Activated T-cell treated with anti-CD3 and anti-CD28 coated beads, Interleukin-2, amount 50 U/mL, for 4 hours (primary cell): Measurements from ENCODE around the gene CA12. TPM values are rescaled to one million over a fixed set of nuclear protein-coding genes. Genes with fewer than 3 reads are reported as not detected.
"Not testable (repeated sequence)": the region's sequence is repeated elsewhere in the genome, so short reads cannot be mapped to it uniquely, and the experiment has no call there.

Experiments used
- ATAC-seq, 2 donors: fragments of 200-7000 bp; cut with Tn5 transposase; one replicate each; pipeline ENCODE4 v1.10.0; 2021
- DNase-seq: peaks from one replicate; pipeline ENCODE4 v3.0.0-alpha.2; 2020
- H3K27me3 Mint-ChIP-seq: one replicate; pipeline ENCODE4 v1.8.0; 2021; ENCODE audit warnings: low read depth, mixed read lengths
- H3K36me3 Mint-ChIP-seq: one replicate; pipeline ENCODE4 v1.8.0; 2022; ENCODE audit warnings: mixed read lengths; ENCODE audit not compliant: insufficient read depth
- H3K4me1 Mint-ChIP-seq: one replicate; pipeline ENCODE4 v1.8.0; 2021; ENCODE audit warnings: low read depth, mixed read lengths
- H3K4me3 Mint-ChIP-seq: one replicate; pipeline ENCODE4 v1.8.0; 2021; ENCODE audit warnings: mild to moderate bottlenecking, moderate library complexity, mixed read lengths
- H3K9me3 Mint-ChIP-seq: one replicate; pipeline ENCODE4 v1.8.0; 2021; ENCODE audit warnings: mixed read lengths
- total RNA-seq, 3 donors: library from RNA; stranded (reverse); gene quantifications; one replicate each; pipeline ENCODE4 v1.2.1, GENCODE V29; 2021

The CA12 gene
- total RNA-seq, 3 donors from 2014 or later: 0.08 to 0.15 (median 0.14) TPM

- no peak for ATAC-seq
- no peak overlapping the region for H3K4me3 Mint-ChIP-seq
These were observed 33.3 kb downstream of the CA12 start for GRCh38 chr15:63348392-63348791.

GRCh38 chr15:63347074-63347857 lies 34.4 kb downstream of the CA12 start:
- ATAC-seq (no peak), DNase-seq (no peak)
- Mint-ChIP-seq H3K4me3 (no peak overlapping the region), H3K36me3 (no peaks in the 10 kb centered on the region), H3K27me3 (peaks cover 7% of the 10 kb centered on the region), H3K9me3 (no peaks in the 10 kb centered on the region), H3K4me1 (no peaks in the 10 kb centered on the region)

More at GRCh38 chr15:63348392-63348791, 33.3 kb downstream of the CA12 start:
- H3K36me3 Mint-ChIP-seq: no peaks in the 10 kb centered on the region
- no peaks in the 10 kb centered on the region for H3K4me1 Mint-ChIP-seq
- no peak for DNase-seq
- H3K9me3 Mint-ChIP-seq: no peaks in the 10 kb centered on the region
- peaks cover 6% of the 10 kb centered on the region for H3K27me3 Mint-ChIP-seq

GRCh38 chr15:63345391-63345752 lies 36.3 kb downstream of the CA12 start:
- Mint-ChIP-seq H3K36me3 (no peaks in the 10 kb centered on the region), H3K4me3 (no peak overlapping the region), H3K4me1 (no peaks in the 10 kb centered on the region), H3K27me3 (peaks cover 10% of the 10 kb centered on the region), H3K9me3 (no peaks in the 10 kb centered on the region)
- no peak for DNase-seq
- ATAC-seq: no peak

- Mint-ChIP-seq H3K36me3 (no peaks in the 10 kb centered on the region), H3K9me3 (no peaks in the 10 kb centered on the region), H3K4me3 (no peak overlapping the region), H3K4me1 (no peaks in the 10 kb centered on the region), H3K27me3 (peaks cover 10% of the 10 kb centered on the region)
- no peak for DNase-seq
- ATAC-seq: no peak
These were observed 36.8 kb downstream of the CA12 start for GRCh38 chr15:63344731-63345390.

- not testable (repeated sequence) for ATAC-seq, H3K4me1 Mint-ChIP-seq, H3K9me3 Mint-ChIP-seq, DNase-seq, H3K36me3 Mint-ChIP-seq, H3K4me3 Mint-ChIP-seq
- peaks cover 12% of the 10 kb centered on the region for H3K27me3 Mint-ChIP-seq
These were observed 38.6 kb downstream of the CA12 start for GRCh38 chr15:63342996-63343562.

GRCh38 chr15:63341898-63342297 lies 39.7 kb downstream of the CA12 start:
- H3K4me1 Mint-ChIP-seq: no peaks in the 10 kb centered on the region
- H3K9me3 Mint-ChIP-seq: no peaks in the 10 kb centered on the region
- no peak overlapping the region for H3K4me3 Mint-ChIP-seq
- peaks cover 10% of the 10 kb centered on the region for H3K27me3 Mint-ChIP-seq
- no peaks in the 10 kb centered on the region for H3K36me3 Mint-ChIP-seq
- no peak for ATAC-seq
- DNase-seq: no peak

- no peak for ATAC-seq
- no peaks in the 10 kb centered on the region for H3K36me3 Mint-ChIP-seq
- no peaks in the 10 kb centered on the region for H3K9me3 Mint-ChIP-seq
- no peak for DNase-seq
- no peak overlapping the region for H3K4me3 Mint-ChIP-seq
- peaks cover 6% of the 10 kb centered on the region for H3K27me3 Mint-ChIP-seq
- no peaks in the 10 kb centered on the region for H3K4me1 Mint-ChIP-seq
These were observed 40.8 kb downstream of the CA12 start for GRCh38 chr15:63340878-63341277.

GRCh38 chr15:63340353-63340752 lies 41.3 kb downstream of the CA12 start:
- ATAC-seq (no peak), DNase-seq (no peak)
- H3K4me3 Mint-ChIP-seq: no peak overlapping the region
- H3K4me1 Mint-ChIP-seq: no peaks in the 10 kb centered on the region
- H3K9me3 Mint-ChIP-seq: no peaks in the 10 kb centered on the region
- H3K27me3 Mint-ChIP-seq: peaks cover 6% of the 10 kb centered on the region
- no peaks in the 10 kb centered on the region for H3K36me3 Mint-ChIP-seq

GRCh38 chr15:63339836-63340235 lies 41.8 kb downstream of the CA12 start:
- no peaks in the 10 kb centered on the region for H3K36me3 Mint-ChIP-seq
- H3K4me3 Mint-ChIP-seq: no peak overlapping the region
- no peaks in the 10 kb centered on the region for H3K4me1 Mint-ChIP-seq
- no peaks in the 10 kb centered on the region for H3K9me3 Mint-ChIP-seq
- DNase-seq: no peak
- H3K27me3 Mint-ChIP-seq: peaks cover 6% of the 10 kb centered on the region
- ATAC-seq: no peak

- no peaks in the 10 kb centered on the region for H3K4me1 Mint-ChIP-seq
- no peak overlapping the region for H3K4me3 Mint-ChIP-seq
- H3K27me3 Mint-ChIP-seq: peaks cover 6% of the 10 kb centered on the region
- DNase-seq: no peak
- H3K36me3 Mint-ChIP-seq: no peaks in the 10 kb centered on the region
- H3K9me3 Mint-ChIP-seq: no peaks in the 10 kb centered on the region
- no peak for ATAC-seq
These were observed 42.5 kb downstream of the CA12 start for GRCh38 chr15:63339006-63339766.

GRCh38 chr15:63338170-63338569 lies 43.5 kb downstream of the CA12 start:
- ATAC-seq: no peak
- DNase-seq: no peak
- Mint-ChIP-seq H3K9me3 (no peaks in the 10 kb centered on the region), H3K27me3 (peaks cover 6% of the 10 kb centered on the region), H3K4me3 (no peak overlapping the region), H3K4me1 (no peaks in the 10 kb centered on the region), H3K36me3 (no peaks in the 10 kb centered on the region)

- Mint-ChIP-seq H3K36me3 (no peaks in the 10 kb centered on the region), H3K4me3 (no peak overlapping the region), H3K4me1 (no peaks in the 10 kb centered on the region), H3K27me3 (peaks cover 3% of the 10 kb centered on the region), H3K9me3 (no peaks in the 10 kb centered on the region)
- DNase-seq (no peak), ATAC-seq (no peak)
These were observed 44.6 kb downstream of the CA12 start for GRCh38 chr15:63337046-63337445.

GRCh38 chr15:63335543-63336240 lies 46.0 kb downstream of the CA12 start:
- Mint-ChIP-seq H3K9me3 (no peaks in the 10 kb centered on the region), H3K36me3 (no peaks in the 10 kb centered on the region), H3K27me3 (peaks cover 3% of the 10 kb centered on the region), H3K4me1 (no peaks in the 10 kb centered on the region), H3K4me3 (no peak overlapping the region)
- no peak for DNase-seq
- ATAC-seq: no peak

GRCh38 chr15:63334821-63335220 lies 46.8 kb downstream of the CA12 start:
- Mint-ChIP-seq H3K9me3 (no peaks in the 10 kb centered on the region), H3K4me3 (no peak overlapping the region), H3K4me1 (no peaks in the 10 kb centered on the region), H3K36me3 (no peaks in the 10 kb centered on the region), H3K27me3 (peaks cover 2% of the 10 kb centered on the region)
- ATAC-seq: no peak
- no peak for DNase-seq
